Activated CD4-positive, alpha-beta T cell treated with anti-CD3 and anti-CD28 coated beads, Interleukin-10, Interleukin-2, amounts not matched to agents 100 ng/mL and 50 ng/mL, durations not matched to agents 16 hours and 8 hours (primary cell): ENCODE measurements around the gene PTPRD.
"Not testable (repeated sequence)": the region's sequence is repeated elsewhere in the genome, so short reads cannot be mapped to it uniquely, and the experiment has no call there.

ENCODE experiments used
- DNase-seq: peaks from one replicate; pipeline ENCODE4 v3.0.0-alpha.2; 2020

PTPRD gene

GRCh38 chr9:9426454-9426853, 1186.3 kb downstream of the PTPRD start:
- DNase-seq: not testable (repeated sequence)

DNA sequence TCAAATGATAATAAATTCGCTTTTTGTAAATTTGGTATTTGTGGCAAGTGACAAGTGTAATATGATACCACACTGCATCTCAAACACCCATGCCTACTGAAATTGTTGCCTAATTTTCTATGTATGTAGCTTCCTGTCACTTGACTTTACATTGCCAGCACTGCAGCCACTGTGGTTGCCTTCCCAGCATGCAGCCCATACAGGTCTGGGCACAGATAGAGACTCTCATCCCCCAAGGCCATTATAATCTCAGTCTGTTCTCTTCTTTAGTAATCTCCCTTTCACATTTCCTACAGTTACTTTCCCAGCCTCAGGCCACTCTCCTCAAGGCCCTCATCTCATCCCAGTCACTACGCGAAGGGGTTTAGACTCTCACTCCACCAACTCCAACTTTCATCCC, 1200.6 kb downstream of the PTPRD start:
- no peak for DNase-seq

DNA sequence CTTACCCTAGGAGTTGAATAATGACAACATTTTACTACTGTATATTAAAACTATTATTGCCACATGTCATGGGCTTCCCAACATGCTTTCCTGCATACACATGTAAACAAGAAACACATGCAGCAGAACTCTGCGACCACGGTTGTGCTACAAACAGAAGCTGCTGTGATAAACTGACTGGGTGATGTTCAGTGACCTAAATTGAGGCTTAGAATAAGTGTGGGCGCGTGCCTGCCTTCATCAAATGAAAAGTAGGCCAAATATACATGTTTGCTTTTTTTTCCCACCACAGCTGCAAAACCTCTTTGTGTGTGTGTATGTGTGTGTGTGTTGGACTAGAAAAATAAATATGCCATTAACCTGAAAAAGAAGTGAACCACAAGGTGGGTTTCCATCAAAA, 1202.1 kb downstream of the PTPRD start:
- DNase-seq: no peak

GRCh38 chr9:9399982-9400381, 1212.8 kb downstream of the PTPRD start:
- no peak for DNase-seq

DNA sequence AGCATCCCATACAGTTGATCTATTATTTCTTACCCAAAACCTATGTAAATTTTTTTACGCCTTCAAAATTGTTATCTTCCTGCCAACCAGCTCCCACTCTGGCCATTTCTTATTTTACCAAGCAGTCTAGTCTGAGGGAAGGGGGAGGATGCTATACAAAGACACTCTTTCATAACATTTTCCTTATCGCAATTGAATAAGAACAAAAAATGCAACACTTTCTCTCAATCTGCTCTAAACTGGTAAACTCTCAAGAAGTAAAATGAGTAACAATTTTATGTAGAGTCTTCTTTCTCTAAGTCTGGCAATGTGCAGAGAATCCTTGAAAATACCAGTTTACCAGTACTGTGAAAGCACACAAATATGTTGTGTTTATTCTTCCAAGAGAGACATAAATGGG, 1216.3 kb downstream of the PTPRD start:
- no peak for DNase-seq

DNA sequence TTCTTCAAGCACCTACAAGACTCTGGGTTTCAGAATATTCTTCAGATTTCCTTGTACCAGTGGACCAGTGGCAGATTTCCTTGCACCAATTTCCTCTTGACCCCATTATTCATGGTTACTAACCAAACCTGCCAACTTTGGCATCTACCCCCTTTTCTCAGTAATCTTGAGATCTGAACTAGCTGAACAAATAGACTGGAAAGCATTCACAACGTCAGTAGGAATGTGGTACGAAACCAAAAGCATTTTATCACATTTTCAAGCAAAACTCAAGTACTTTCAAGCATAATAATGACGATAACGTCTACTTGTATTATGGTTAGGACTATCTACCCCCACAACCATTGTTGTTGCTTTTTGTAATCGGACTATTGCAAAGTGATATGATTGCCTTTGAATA, 1217.3 kb downstream of the PTPRD start:
- DNase-seq: no peak

- DNase-seq: no peak
Measured at GRCh38 chr9:9392755-9393154, 1220.0 kb downstream of the PTPRD start.

DNA sequence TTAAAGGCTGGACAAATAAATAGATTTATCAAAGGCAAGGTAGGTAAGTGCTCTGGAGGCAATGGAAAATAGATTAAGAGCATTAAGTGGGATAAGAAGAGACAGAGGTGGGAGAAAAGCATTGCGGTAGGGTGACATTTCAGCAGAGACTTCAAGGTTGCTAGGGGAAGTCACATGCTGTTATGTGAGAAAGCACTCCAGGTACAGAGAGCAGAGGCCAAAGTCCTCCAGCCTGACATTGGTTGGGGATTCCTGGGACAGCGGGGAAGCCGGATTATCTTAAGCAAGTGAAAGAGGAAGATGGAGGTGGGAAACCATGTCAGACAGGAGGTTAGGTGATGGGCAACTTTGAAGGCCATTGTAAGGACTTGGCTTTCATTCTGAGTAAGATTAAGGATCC, 1222.9 kb downstream of the PTPRD start:
- DNase-seq: no peak

GRCh38 chr9:9387511-9388115, 1225.2 kb downstream of the PTPRD start:
- DNase-seq: no peak

GRCh38 chr9:9362332-9362731, 1250.5 kb downstream of the PTPRD start:
- DNase-seq: no peak

DNA sequence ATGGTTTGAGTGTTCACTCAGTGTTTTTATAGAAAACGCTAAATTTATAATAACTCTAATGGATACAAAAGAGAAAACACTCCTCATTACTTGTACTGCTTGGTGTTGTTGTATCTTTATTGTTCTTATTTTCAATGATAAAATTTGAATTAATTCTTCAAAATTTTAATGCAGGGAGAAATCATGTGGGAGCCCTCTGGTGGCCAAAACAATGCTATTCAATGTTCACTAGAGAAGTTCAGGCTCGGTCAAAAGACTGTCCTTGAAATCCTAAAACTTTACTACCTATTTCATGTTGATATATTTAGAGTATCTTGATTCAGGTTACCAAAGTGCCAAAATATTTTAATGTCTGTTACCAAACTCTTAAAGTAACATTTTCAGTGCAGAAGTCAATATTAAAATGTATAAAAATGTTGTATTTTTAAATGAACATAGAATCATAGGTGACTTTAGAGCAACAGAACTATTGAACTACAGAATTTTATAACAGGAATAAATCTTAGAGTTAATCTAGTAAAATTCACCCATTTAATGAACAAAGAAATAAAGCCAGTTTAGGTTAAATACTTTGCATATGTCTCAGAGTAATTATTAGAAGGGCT, 1259.8 kb downstream of the PTPRD start:
- peak; percentile 1 for DNase-seq

DNA sequence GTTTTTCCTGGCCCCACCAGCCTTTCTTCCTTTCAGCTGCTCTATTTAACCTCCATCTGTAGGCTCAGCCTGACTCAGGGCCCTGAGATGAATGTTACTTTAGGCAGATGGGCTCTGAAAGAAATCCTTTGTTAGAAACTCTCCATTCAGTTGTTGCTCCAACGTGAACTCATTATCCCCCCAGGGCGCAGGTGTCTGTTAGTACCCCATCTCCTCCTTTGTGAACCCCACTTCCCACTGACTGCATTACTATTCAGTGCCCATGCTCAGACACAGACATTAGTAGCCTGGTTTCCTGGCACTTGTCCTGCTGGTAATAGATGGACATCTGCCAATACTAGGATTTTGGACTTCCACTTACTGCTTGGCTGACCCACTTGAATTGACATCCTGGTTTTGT, 1271.6 kb downstream of the PTPRD start:
- no peak for DNase-seq

DNA sequence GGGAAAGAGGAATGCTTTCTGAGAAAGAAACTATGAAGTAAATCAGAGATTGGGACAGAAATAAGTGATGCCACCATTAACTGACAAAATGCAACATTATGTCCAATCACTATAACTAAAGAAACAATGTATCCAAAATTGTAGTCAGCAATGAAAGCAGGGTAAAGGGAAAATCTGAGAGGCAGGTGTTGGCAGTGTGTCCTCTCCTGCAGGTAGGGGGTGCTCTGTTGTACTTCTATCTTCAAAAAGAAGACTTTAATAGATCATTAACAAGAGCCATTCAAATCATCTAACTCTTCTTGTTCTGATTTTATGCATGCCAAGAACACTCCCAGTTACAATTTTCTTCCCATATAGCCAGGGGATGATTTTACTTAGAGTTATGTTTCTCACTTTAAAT, 1275.7 kb downstream of the PTPRD start:
- DNase-seq: no peak

DNA sequence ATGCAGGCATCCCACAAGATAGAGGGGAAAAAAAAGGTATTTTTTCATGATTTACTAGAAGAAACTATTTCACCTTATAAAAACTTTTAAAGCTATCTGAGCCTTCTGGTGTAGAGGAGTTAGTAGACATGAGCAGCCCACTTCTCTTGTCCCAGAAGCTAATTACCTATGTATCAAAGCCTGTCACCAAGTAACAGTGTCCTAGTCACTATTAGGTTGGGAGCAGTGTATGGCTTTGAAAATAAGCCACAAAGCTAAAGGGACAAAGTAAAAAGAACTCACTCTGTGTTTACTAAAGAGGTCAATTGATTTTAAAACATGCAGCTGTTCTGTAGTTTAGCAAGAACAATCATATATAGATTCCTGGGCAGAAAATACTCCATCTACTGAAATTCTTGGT, 1286.1 kb downstream of the PTPRD start:
- DNase-seq: no peak

DNA sequence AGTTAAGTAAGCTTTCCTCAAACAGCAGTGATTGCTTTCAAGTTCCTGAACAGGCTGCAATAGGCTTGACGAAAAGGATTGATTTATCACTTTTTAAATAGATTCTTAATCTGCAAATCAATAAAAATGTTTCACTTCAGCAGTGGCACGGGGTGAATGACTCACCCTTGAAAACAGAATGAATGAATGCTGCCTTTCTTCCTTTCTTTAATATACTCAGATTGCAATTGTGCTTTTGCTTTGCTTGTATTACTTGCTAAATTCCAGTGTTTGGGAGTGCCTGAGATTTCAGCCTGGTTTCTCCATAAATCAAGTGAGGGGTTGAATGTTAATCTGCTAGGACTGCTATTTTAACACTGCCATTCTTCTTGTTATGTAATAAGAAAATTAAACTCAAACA, 1293.8 kb downstream of the PTPRD start:
- DNase-seq: no peak

- DNase-seq: not testable (repeated sequence)
Measured at GRCh38 chr9:9310743-9311142, 1302.1 kb downstream of the PTPRD start.

- no peak for DNase-seq
Measured at GRCh38 chr9:9305600-9305999, 1307.2 kb downstream of the PTPRD start.

DNA sequence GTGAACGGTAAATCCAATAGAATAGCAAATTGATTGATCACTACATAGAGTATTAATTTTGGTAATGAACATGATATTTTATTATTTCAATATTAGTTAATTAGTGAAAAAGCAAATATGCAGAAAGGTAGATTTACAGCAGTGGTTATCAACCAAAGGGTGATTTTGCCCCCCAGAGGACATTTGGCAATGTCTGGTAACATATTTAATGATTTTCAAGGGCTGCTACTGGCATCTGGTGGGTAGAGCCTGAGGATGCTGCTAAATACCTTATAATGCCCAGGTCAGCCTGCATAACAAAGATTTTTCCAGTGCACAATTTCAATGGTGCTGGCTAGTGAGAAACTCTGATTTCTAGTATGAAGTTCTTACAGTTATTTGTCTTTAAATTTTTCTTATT, 1313.7 kb downstream of the PTPRD start:
- DNase-seq: no peak

DNA sequence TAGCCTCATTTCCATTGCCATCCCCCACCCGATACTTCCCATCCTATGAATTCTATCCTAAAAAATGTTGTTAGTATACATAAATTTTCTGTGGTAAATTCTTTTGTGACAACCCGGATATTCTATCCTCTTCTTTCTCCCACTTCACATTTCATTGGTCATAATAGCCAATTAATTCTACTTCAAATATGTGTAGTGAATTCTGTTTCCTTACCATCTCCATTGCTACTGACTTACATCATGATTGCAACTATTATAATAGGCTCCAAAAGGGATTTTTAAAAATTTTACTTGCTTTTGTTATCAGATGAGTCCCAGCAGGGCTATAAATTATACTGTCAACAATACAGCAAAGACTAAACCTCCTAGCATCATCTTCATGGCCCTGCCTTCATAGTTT, 1326.8 kb downstream of the PTPRD start:
- DNase-seq: no peak

DNA sequence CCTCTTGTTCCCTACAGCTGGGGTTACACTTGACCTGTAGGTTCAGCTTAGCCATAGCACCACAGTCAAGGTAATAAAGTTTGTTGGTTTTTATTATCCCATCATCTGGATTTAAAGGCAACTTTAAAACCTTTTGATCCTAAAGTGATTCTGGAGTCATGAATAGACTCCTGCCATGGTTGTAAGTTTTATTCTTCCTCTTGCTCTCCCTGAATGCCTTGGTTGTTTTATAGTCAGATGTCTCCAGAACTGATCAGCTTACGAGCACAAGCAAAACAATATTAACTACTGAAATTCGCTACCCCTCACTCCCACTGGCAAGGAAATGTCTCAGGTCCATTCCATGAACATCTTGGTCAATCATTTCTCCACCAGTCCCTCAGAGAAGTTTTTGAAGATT, 1328.6 kb downstream of the PTPRD start:
- DNase-seq: no peak

GRCh38 chr9:9283159-9283986, 1329.4 kb downstream of the PTPRD start:
- DNase-seq: no peak

GRCh38 chr9:9275601-9276000, 1337.2 kb downstream of the PTPRD start:
- DNase-seq: no peak

- no peak for DNase-seq
Measured at GRCh38 chr9:9257999-9258498, 1354.8 kb downstream of the PTPRD start.

DNA sequence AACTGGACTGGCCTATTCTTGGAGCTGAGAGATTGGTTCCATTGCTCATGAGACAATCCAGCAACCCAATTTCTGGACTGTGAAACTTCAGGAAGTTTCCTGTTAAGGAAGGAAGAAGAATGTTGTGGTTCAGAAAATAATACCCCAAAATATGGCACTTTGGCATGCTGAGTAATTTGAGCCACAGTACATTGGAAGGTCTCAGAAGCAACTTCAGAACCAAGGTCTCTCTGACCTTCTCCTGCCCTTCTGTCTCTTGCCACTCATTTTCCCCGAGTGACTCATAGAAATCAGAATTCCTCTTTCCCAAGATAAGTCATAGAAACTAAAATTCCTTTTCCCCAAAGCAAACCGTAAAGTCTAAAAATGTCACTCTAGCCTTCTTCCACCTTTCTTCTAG, 1366.1 kb downstream of the PTPRD start:
- DNase-seq: no peak
